ENCODE data around the gene CNTNAP2. TPM values are rescaled to one million over a fixed set of nuclear protein-coding genes. Genes with fewer than 3 reads are reported as not detected.

CNTNAP2 gene
- total RNA-seq, 2 donors from 2014 or later = 0.37 TPM; not detected in 1

DNA sequence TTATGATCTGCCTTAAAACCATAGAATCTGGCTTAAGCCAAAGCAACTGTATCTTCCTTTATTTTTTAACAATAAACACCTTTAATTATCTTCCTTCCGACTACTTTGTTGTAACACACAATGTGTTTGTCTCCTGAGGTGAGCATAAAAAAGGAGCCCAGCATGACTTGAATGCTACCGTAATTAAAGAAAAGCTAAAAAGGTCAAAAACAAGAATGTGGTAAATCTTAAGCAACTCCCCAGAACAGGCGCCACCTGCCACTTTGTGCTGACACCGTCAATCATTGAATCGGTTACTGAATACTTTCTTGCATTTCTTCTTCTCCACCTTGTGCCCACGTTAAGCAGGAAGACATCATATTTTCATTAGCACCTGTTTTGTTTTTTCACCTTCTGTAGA lies 1904.1 kb downstream of the CNTNAP2 start:
- H3K4me3 Mint-ChIP-seq = no peak overlapping the region
- H3K27me3 Mint-ChIP-seq = peaks cover 17% of the 10 kb centered on the region
- H3K4me1 Mint-ChIP-seq = no peaks in the 10 kb centered on the region
- ATAC-seq = no peak
- H3K27ac Mint-ChIP-seq = no peak overlapping the region
- H3K36me3 Mint-ChIP-seq (ENCODE audit: low read depth) = no peaks in the 10 kb centered on the region
- no peaks in the 10 kb centered on the region for H3K9me3 ChIP-seq (ENCODE audit: control insufficient read depth, low read length, poor library complexity, severe bottlenecking)
- DNase-seq = no peak

DNA sequence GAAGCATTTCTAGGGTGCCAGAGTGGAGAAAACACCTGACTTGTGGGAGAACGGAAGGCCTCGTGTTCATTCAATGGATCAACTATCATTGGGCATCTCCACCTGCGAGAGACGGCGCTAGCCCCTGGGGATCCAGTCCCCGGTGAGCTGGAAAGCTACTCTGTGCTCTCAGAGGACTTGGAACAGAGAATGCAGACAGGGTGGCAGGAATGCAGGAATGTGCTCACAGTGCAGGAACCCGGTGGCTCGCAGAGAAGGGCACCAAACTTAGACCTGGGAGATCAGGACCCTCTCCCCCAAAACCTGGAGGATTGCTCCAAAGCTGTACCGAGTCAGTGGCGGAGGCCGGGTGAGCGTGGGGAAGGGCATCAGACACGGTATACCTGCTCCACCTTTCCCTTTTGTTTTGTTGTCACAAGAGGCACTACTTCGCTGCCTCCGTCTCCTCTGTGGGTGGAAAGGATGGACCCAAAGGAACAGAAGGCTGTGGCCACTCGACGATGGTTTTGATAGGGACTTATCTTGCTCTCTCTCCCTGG lies 1905.0 kb downstream of the CNTNAP2 start:
- Mint-ChIP-seq H3K36me3 (ENCODE audit: low read depth) (no peaks in the 10 kb centered on the region), H3K27me3 (peaks cover 12% of the 10 kb centered on the region), H3K4me1 (no peaks in the 10 kb centered on the region), H3K27ac (no peak overlapping the region), H3K4me3 (no peak overlapping the region)
- DNase-seq = no peak
- no peaks in the 10 kb centered on the region for H3K9me3 ChIP-seq (ENCODE audit: control insufficient read depth, low read length, poor library complexity, severe bottlenecking)
- no peak for ATAC-seq

DNA sequence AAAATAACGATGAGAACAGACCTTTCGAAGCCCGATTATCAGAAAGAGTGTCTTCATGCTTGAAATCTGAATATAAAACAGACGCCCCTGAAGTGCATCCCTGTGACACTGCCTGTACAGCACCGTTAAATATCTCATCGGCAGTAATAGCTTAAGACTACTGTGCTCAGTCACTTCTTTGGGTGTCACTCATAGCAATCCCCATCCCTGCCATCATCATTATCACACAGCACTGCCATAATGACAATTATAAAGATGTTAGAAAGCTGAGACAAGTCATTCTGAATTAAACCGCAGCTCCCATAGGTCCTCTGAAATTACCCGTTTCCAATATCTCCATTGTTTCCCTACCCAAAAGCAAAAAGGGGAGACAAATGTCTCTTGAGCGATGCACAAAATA lies 1906.2 kb downstream of the CNTNAP2 start:
- no peaks in the 10 kb centered on the region for H3K36me3 Mint-ChIP-seq (ENCODE audit: low read depth)
- no peak for DNase-seq
- ATAC-seq = no peak
- H3K4me1 Mint-ChIP-seq = no peaks in the 10 kb centered on the region
- H3K9me3 ChIP-seq (ENCODE audit: control insufficient read depth, low read length, poor library complexity, severe bottlenecking) = no peaks in the 10 kb centered on the region
- H3K4me3 Mint-ChIP-seq = no peak overlapping the region
- peaks cover 12% of the 10 kb centered on the region for H3K27me3 Mint-ChIP-seq
- no peak overlapping the region for H3K27ac Mint-ChIP-seq

DNA sequence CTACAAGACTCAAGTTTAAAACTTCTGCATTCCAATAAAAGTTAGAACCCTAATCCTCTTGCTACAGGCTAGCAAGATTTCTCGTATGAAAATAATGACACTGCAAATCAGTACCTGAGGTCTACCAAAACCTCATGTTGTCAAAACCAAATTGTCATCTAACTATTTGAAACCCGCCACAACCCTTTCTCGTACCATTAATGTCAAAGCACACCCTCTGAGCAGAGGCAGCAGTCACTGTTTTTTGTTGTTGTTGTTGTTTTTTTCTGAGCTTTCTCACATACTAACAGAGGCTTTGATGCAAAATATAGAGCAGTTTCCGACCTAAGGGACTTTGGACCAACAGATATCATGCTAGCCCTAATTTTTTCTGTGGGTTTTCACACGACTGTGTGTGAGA lies 1910.1 kb downstream of the CNTNAP2 start:
- H3K9me3 ChIP-seq (ENCODE audit: control insufficient read depth, low read length, poor library complexity, severe bottlenecking) = no peaks in the 10 kb centered on the region
- Mint-ChIP-seq H3K4me3 (no peak overlapping the region), H3K27me3 (no peaks in the 10 kb centered on the region), H3K27ac (no peak overlapping the region), H3K36me3 (ENCODE audit: low read depth) (no peaks in the 10 kb centered on the region), H3K4me1 (no peaks in the 10 kb centered on the region)
- ATAC-seq (no peak), DNase-seq (no peak)

DNA sequence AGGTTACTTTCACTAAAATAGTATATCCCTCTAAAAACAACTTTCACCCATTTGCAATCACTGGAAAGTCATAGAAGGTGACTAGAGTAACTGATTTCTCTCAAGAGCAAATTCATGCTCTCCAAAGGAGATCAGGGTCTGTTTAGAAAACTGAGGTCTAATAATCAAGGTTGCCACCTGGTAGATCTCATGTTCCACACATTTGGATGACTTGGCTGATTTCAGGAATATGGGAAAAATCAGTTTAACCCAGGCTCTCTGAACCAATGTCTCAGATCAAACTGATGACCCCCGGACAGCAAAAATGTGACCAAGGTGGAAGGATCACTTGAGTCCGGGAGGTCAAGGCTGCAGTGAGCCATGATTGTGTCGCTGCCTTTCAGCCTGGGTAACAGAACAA lies 1911.6 kb downstream of the CNTNAP2 start:
- no peaks in the 10 kb centered on the region for H3K27me3 Mint-ChIP-seq
- no peaks in the 10 kb centered on the region for H3K4me1 Mint-ChIP-seq
- ATAC-seq (no peak), DNase-seq (no peak)
- H3K27ac Mint-ChIP-seq = no peak overlapping the region
- no peak overlapping the region for H3K4me3 Mint-ChIP-seq
- no peaks in the 10 kb centered on the region for H3K36me3 Mint-ChIP-seq (ENCODE audit: low read depth)
- H3K9me3 ChIP-seq (ENCODE audit: control insufficient read depth, low read length, poor library complexity, severe bottlenecking) = no peaks in the 10 kb centered on the region

DNA sequence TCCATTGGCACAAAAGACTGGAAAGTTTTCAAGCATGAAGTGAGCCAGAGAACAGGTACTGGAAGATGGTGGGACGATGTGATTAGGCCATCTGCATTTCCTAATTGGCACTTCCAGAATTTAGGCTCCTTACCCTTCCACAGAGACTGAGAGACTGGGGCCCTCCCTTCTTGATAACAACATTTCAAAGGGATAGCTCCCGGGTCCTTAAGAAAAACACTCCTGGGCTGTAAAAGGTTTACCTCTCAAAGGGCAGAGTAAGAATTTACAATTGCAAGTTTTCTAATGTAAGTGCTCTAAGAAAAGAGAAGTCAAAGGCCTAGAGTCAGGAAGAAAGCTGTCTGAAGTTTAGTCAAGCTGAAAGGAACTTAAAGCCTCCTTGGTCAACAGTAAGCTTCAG lies 1914.4 kb downstream of the CNTNAP2 start:
- no peak overlapping the region for H3K4me3 Mint-ChIP-seq
- H3K36me3 Mint-ChIP-seq (ENCODE audit: low read depth) = no peaks in the 10 kb centered on the region
- H3K9me3 ChIP-seq (ENCODE audit: control insufficient read depth, low read length, poor library complexity, severe bottlenecking) = no peaks in the 10 kb centered on the region
- no peak overlapping the region for H3K27ac Mint-ChIP-seq
- no peaks in the 10 kb centered on the region for H3K27me3 Mint-ChIP-seq
- ATAC-seq = no peak
- DNase-seq = no peak
- H3K4me1 Mint-ChIP-seq = no peaks in the 10 kb centered on the region

DNA sequence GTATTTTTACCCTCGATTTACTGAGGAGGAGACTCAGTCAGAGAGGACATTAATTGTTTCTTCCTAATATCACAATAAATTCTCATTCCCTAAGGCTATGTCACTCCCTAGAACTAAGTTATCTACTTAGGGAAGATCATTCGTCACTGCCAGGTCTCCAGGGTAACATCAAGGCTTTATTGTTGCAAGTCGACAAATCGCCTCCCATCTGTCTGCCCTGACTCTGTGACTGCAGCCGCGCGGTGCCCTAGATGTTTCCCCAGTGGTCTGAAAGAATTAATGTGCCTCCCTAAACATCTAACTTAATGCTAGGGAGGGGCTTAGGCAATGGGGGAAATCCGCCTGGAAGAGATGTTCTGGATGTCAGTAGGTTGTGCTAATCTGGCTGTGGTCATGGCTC lies 1915.2 kb downstream of the CNTNAP2 start:
- no peaks in the 10 kb centered on the region for H3K9me3 ChIP-seq (ENCODE audit: control insufficient read depth, low read length, poor library complexity, severe bottlenecking)
- DNase-seq (no peak), ATAC-seq (no peak)
- H3K4me3 Mint-ChIP-seq = no peak overlapping the region
- H3K27ac Mint-ChIP-seq = no peak overlapping the region
- H3K36me3 Mint-ChIP-seq (ENCODE audit: low read depth) = no peaks in the 10 kb centered on the region
- H3K27me3 Mint-ChIP-seq = no peaks in the 10 kb centered on the region
- H3K4me1 Mint-ChIP-seq = no peaks in the 10 kb centered on the region

DNA sequence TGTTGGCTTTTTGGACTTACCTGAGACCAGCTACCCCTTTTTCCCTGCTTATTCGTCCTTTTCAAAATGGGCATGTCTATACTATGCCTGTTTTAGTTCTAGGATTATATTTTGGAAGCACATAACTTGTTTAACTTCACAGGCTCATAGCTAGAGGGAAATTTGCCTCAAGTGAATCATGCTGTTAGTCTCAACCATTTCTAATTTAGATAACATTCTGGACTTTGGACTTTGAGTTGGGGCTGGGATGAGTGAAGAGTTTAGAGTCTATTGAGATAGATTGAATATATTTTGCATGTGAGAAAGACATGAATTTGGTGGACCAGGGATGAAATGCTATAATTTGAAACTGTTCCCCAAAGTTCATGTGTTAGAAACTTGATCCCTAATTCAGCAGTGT lies 1919.3 kb downstream of the CNTNAP2 start:
- Mint-ChIP-seq H3K36me3 (ENCODE audit: low read depth) (no peaks in the 10 kb centered on the region), H3K27ac (no peak overlapping the region), H3K27me3 (no peaks in the 10 kb centered on the region), H3K4me3 (no peak overlapping the region), H3K4me1 (no peaks in the 10 kb centered on the region)
- DNase-seq = no peak
- no peaks in the 10 kb centered on the region for H3K9me3 ChIP-seq (ENCODE audit: control insufficient read depth, low read length, poor library complexity, severe bottlenecking)
- no peak for ATAC-seq

DNA sequence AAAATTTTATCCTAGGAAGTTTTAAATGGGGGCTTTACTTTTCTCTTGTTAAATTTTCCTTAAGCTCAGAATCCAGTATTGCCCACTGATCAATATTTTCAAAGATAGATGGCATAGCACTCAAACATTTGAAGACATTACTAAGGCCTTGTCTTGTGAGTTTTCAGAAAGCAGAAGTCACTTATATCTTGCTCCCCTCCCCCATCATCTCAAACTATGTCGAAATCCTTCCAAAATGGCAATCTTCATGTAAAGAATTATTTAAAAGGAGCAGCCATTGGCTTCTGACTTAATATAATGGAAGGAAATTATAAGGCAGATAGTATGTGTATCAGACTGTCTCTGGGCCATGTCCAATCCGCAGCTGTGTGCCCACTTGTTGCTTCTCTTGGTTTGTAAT lies 1920.4 kb downstream of the CNTNAP2 start:
- DNase-seq (no peak), ATAC-seq (no peak)
- Mint-ChIP-seq H3K36me3 (ENCODE audit: low read depth) (no peaks in the 10 kb centered on the region), H3K4me1 (no peaks in the 10 kb centered on the region), H3K4me3 (no peak overlapping the region), H3K27me3 (no peaks in the 10 kb centered on the region), H3K27ac (no peak overlapping the region)
- no peaks in the 10 kb centered on the region for H3K9me3 ChIP-seq (ENCODE audit: control insufficient read depth, low read length, poor library complexity, severe bottlenecking)

DNA sequence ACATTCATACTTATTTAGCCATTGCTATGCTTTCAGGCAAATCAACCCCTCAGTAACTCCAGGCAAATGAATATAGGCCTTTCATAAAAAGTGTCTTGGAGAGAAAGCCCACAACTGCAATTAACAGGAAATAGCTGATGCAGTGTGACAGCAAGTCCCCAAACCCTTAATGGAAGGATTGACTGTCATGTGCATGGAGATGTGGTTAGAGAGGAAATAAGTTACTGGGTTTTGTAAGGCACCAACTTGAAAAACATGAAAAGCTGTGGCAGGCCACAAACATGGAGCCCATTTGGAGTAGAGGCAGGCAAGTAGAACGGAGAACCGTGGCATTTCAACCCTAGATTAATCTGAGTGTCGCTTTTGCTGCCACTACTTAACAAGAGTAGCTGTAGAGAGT lies 1924.6 kb downstream of the CNTNAP2 start:
- ATAC-seq = no peak
- DNase-seq = no peak
- Mint-ChIP-seq H3K27me3 (peaks cover 6% of the 10 kb centered on the region), H3K36me3 (ENCODE audit: low read depth) (no peaks in the 10 kb centered on the region), H3K27ac (no peak overlapping the region), H3K4me1 (no peaks in the 10 kb centered on the region), H3K4me3 (no peak overlapping the region)
- no peaks in the 10 kb centered on the region for H3K9me3 ChIP-seq (ENCODE audit: control insufficient read depth, low read length, poor library complexity, severe bottlenecking)

DNA sequence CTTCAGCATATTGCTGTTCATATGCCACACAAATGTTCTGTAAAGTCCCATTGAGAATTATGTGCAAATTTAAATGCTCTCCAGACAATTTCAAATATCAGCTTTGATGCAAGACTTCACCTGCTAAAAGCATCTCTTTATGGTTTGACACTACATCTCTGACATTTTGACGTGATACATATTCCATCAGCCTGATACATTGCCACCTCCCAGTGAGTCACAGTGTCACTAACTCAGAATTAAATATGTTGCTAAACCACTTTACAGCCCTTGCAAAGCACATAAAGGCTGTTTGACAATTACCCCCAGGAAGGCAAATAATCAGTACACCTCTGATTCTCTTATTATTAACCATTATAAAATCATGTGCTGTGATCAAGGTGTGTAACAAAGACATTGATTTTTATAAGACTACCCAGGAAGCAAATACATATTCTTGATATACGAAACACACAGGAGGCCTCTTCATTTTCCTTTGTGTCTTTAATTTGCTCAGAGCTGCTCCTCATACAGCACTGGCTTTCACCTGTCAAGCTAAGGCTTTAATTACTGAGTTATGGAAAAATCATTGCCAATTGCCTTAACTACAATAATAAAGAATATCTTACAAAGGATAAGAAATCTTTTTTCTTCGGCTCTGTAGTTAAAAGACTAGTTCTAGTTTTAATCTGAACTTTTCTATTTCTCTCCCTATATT lies 1926.5 kb downstream of the CNTNAP2 start:
- H3K9me3 ChIP-seq (ENCODE audit: control insufficient read depth, low read length, poor library complexity, severe bottlenecking) = no peaks in the 10 kb centered on the region
- Mint-ChIP-seq H3K27ac (no peak overlapping the region), H3K4me3 (no peak overlapping the region), H3K4me1 (no peaks in the 10 kb centered on the region), H3K36me3 (ENCODE audit: low read depth) (no peaks in the 10 kb centered on the region), H3K27me3 (peaks cover 6% of the 10 kb centered on the region)
- ATAC-seq (no peak), DNase-seq (no peak)

DNA sequence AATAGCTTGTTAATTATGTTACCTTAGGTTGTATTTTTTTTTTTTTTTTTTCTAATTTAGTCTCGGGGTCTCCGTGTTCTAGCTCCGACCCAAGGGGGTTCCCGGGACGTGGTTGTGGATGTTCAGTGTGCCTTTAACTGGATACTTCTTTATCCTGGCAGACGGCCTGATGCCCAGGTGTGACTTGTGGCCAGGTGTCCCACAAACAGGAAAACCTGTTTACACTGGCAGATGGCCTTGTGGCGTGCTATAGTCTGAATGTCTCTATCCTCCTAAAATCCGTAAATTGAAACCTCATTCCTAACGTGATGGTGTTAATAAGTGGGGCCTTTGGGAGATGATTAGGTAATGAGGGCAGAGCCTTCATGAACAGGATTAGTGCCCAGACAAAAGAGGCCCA lies 1927.6 kb downstream of the CNTNAP2 start:
- Mint-ChIP-seq H3K27ac (no peak overlapping the region), H3K4me1 (no peaks in the 10 kb centered on the region), H3K36me3 (ENCODE audit: low read depth) (no peaks in the 10 kb centered on the region), H3K4me3 (no peak overlapping the region), H3K27me3 (peaks cover 6% of the 10 kb centered on the region)
- H3K9me3 ChIP-seq (ENCODE audit: control insufficient read depth, low read length, poor library complexity, severe bottlenecking) = no peaks in the 10 kb centered on the region
- DNase-seq = no peak
- no peak for ATAC-seq

DNA sequence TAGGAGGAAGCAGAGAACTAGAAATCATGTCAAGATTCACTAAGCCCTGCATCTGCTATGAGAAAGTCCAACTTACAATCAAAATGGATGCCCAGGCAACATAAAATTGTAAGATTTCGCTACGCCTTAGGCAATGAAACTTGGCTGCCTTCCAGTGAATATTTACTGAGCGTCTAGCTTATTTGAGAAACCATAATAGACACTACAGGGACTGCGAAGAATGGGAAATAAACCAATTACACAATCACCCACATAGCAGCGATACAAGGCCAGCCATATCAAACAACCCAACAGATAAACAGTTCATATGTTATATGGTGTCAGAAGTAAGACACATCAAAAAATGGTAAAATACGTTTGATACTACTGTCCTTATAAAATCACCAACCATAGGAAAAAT lies 1928.9 kb downstream of the CNTNAP2 start:
- H3K4me3 Mint-ChIP-seq = no peak overlapping the region
- ATAC-seq (no peak), DNase-seq (no peak)
- H3K27ac Mint-ChIP-seq = no peak overlapping the region
- no peaks in the 10 kb centered on the region for H3K4me1 Mint-ChIP-seq
- H3K27me3 Mint-ChIP-seq = peaks cover 6% of the 10 kb centered on the region
- H3K9me3 ChIP-seq (ENCODE audit: control insufficient read depth, low read length, poor library complexity, severe bottlenecking) = no peaks in the 10 kb centered on the region
- no peaks in the 10 kb centered on the region for H3K36me3 Mint-ChIP-seq (ENCODE audit: low read depth)

DNA sequence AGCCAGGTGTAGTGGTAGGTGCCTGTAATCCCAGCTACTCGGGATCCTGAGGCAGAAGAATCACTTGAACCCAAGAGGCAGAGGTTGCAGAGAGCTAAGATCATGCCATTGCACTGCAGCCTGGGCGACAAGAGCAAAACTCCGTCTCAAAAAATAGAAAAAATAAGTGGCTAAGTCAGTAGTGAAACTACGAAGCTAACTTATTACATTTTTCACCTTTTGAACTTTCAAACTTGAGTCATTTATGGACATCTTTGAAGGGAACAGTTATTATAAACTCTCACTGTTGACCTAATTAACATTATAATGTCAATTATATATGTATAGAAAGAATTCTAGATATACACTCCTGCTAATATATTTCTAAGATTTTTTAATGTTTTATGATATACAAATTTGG lies 1932.5 kb downstream of the CNTNAP2 start:
- H3K9me3 ChIP-seq (ENCODE audit: control insufficient read depth, low read length, poor library complexity, severe bottlenecking) = no peaks in the 10 kb centered on the region
- Mint-ChIP-seq H3K27me3 (no peaks in the 10 kb centered on the region), H3K4me1 (no peaks in the 10 kb centered on the region), H3K4me3 (no peak overlapping the region), H3K27ac (no peak overlapping the region), H3K36me3 (ENCODE audit: low read depth) (no peaks in the 10 kb centered on the region)
- DNase-seq (no peak), ATAC-seq (no peak)
